Esophagus muscularis mucosa (tissue), 3 donors: Measurements from ENCODE around the gene MTM1.

ENCODE experiments used
- CTCF ChIP-seq, 3 experiments: fragments of 200-600 bp in 2 of 3; fragments of 450-650 bp in 1 of 3; sonication (generic) in 2 of 3; IDR thresholded peaks; one replicate each; pipeline ENCODE4 v1.5.1; 2017 to 2019; ENCODE audit warnings: antibody characterized with exemption in 3 of 3, mild to moderate bottlenecking in 2 of 3, moderate library complexity in 1 of 3
- POLR2A ChIP-seq: fragments of 450-650 bp; IDR thresholded peaks from one replicate; pipeline ENCODE4 v1.6.1; 2017; ENCODE audit warnings: antibody characterized with exemption, moderate library complexity, mild to moderate bottlenecking, low read depth
- POLR2AphosphoS5 ChIP-seq, 2 donors: sonication (generic); formaldehyde crosslinking; IDR thresholded peaks; one replicate each; pipeline ENCODE4 v1.6.1; 2017; ENCODE audit warnings: antibody characterized with exemption in 2 of 2

GRCh38 chrX:150582338-150582948 is 14.0 kb downstream of the MTM1 start:
- TF ChIP-seq POLR2A = no peak
- TF ChIP-seq CTCF (IDR thresholded peaks at IDR 0.05) = no peak
- TF ChIP-seq POLR2AphosphoS5 (IDR thresholded peaks at IDR 0.05) = no peak
